ENCODE results near the gene LRRC3.

- TF ChIP-seq TCF4 (CRISPR knock-in tag; IDR thresholded peaks at IDR 0.05; ENCODE audit: borderline replicate concordance) (no peak), ZFP30 (CRISPR knock-in tag; IDR thresholded peaks at IDR 0.05) (no peak), RARB (CRISPR knock-in tag; IDR thresholded peaks at IDR 0.05) (no peak), CSRNP3 (CRISPR knock-in tag; IDR thresholded peaks at IDR 0.05) (no peak), OSR1 (CRISPR knock-in tag; IDR thresholded peaks at IDR 0.05) (no peak), ARNTL (CRISPR knock-in tag; IDR thresholded peaks at IDR 0.05; ENCODE audit: borderline replicate concordance, low read depth) (no peak), PATZ1 (CRISPR knock-in tag; IDR thresholded peaks at IDR 0.05; ENCODE audit: borderline replicate concordance) (no peak), TOX (CRISPR knock-in tag; IDR thresholded peaks at IDR 0.05; ENCODE audit: borderline replicate concordance) (no peak), SNAI2 (CRISPR knock-in tag; IDR thresholded peaks at IDR 0.05) (no peak), ISL1 (CRISPR knock-in tag; IDR thresholded peaks at IDR 0.05) (no peak), CREB5 (CRISPR knock-in tag; IDR thresholded peaks at IDR 0.05; ENCODE audit: low read depth) (no peak), ZFP3 (CRISPR knock-in tag; IDR thresholded peaks at IDR 0.05) (no peak)
These were observed 6.6 kb upstream of the LRRC3 start for GRCh38 chr21:44448651-44449131.
